KMS-11 (cell line): ENCODE measurements around the gene OVCH2.

Experiments used
- H2AFZ ChIP-seq: fragments of 200-600 bp; sonication (generic); 2 replicates; pipeline ENCODE4 v1.6.1; 2016; ENCODE audit warnings: antibody characterized with exemption, mixed run types, low read depth
- H3K27ac ChIP-seq: fragments of 200-600 bp; sonication (generic); 2 replicates; pipeline ENCODE4 v1.6.1; 2016; ENCODE audit warnings: mild to moderate bottlenecking, mixed run types
- H3K27me3 ChIP-seq: fragments of 200-600 bp; sonication (generic); 2 replicates; pipeline ENCODE4 v1.6.1; 2017; ENCODE audit warnings: mild to moderate bottlenecking, low read depth, mixed run types, moderate library complexity; ENCODE audit not compliant: insufficient read depth
- H3K36me3 ChIP-seq: fragments of 200-600 bp; sonication (generic); 2 replicates; pipeline ENCODE4 v1.6.1; 2017; ENCODE audit warnings: mild to moderate bottlenecking, mixed run types; ENCODE audit not compliant: insufficient read depth
- H3K4me1 ChIP-seq: fragments of 200-600 bp; sonication (generic); 2 replicates; pipeline ENCODE4 v1.6.1; 2016; ENCODE audit warnings: mild to moderate bottlenecking, low read depth, mixed run types; ENCODE audit not compliant: poor library complexity, severe bottlenecking
- H3K4me2 ChIP-seq: fragments of 200-600 bp; sonication (generic); 2 replicates; pipeline ENCODE4 v1.7.0; 2016; ENCODE audit warnings: mild to moderate bottlenecking, mixed run types
- H3K4me3 ChIP-seq: fragments of 200-600 bp; sonication (generic); IDR thresholded peaks from 2 replicates; pipeline ENCODE4 v1.6.1; 2017; ENCODE audit warnings: low read depth, low read length, mixed read lengths; ENCODE audit not compliant: insufficient read depth
- H3K79me2 ChIP-seq: fragments of 200-600 bp; sonication (generic); 2 replicates; pipeline ENCODE4 v1.6.1; 2016; ENCODE audit warnings: low read depth, mixed run types; ENCODE audit not compliant: insufficient read depth
- H3K9ac ChIP-seq: fragments of 200-600 bp; sonication (generic); 2 replicates; pipeline ENCODE4 v1.6.1; 2016; ENCODE audit warnings: mild to moderate bottlenecking, mixed run types
- H4K20me1 ChIP-seq: fragments of 200-600 bp; sonication (generic); 2 replicates; pipeline ENCODE4 v1.6.1; 2016; ENCODE audit warnings: mild to moderate bottlenecking, mixed run types; ENCODE audit not compliant: insufficient read depth
- TF ChIP-seq, protein P1 (sequence below): fragments of 200-600 bp; sonication (generic); conservative IDR thresholded peaks from 2 replicates; pipeline ENCODE4 v1.6.1; 2017; ENCODE audit warnings: low read depth, mild to moderate bottlenecking, antibody characterized with exemption, low read length, moderate library complexity, mixed read lengths

Gene OVCH2

DNA sequence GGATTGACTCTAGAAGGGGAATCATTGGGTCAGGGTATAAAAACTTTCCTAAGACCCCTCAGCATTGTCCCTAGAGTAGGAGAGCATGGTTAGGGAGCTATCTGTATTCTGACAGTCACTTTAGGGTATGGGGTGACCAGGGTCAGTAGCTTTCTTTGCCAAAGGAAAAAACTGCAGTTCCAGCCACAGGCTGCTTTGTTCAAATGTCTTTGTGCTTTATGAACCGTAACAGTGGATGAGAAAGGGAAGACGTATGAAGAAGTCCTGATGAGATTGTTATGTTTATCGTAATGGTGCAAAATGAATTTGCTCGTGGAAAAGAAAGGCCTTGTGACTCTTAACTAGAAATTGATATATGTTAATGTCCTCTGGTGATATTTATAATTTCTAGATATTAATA, 63.0 kb downstream of the OVCH2 start:
- no peaks in the 10 kb centered on the region for H4K20me1 ChIP-seq
- H3K9ac ChIP-seq = no peak overlapping the region
- H3K4me2 ChIP-seq = no peak overlapping the region
- H3K79me2 ChIP-seq = no peaks in the 10 kb centered on the region
- no peak overlapping the region for H3K4me3 ChIP-seq
- no peaks in the 10 kb centered on the region for H3K27me3 ChIP-seq
- no peaks in the 10 kb centered on the region for H3K4me1 ChIP-seq
- H2AFZ ChIP-seq = no peak overlapping the region
- no peak overlapping the region for H3K27ac ChIP-seq
- H3K36me3 ChIP-seq = no peaks in the 10 kb centered on the region
- TF ChIP-seq, protein P1, sequence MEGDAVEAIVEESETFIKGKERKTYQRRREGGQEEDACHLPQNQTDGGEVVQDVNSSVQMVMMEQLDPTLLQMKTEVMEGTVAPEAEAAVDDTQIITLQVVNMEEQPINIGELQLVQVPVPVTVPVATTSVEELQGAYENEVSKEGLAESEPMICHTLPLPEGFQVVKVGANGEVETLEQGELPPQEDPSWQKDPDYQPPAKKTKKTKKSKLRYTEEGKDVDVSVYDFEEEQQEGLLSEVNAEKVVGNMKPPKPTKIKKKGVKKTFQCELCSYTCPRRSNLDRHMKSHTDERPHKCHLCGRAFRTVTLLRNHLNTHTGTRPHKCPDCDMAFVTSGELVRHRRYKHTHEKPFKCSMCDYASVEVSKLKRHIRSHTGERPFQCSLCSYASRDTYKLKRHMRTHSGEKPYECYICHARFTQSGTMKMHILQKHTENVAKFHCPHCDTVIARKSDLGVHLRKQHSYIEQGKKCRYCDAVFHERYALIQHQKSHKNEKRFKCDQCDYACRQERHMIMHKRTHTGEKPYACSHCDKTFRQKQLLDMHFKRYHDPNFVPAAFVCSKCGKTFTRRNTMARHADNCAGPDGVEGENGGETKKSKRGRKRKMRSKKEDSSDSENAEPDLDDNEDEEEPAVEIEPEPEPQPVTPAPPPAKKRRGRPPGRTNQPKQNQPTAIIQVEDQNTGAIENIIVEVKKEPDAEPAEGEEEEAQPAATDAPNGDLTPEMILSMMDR = no peak

- H3K9ac ChIP-seq = no peak overlapping the region
- no peaks in the 10 kb centered on the region for H3K4me1 ChIP-seq
- H3K27me3 ChIP-seq = no peaks in the 10 kb centered on the region
- no peaks in the 10 kb centered on the region for H4K20me1 ChIP-seq
- H3K4me3 ChIP-seq = no peak overlapping the region
- H3K36me3 ChIP-seq = no peaks in the 10 kb centered on the region
- no peak overlapping the region for H2AFZ ChIP-seq
- no peak overlapping the region for H3K4me2 ChIP-seq
- no peaks in the 10 kb centered on the region for H3K79me2 ChIP-seq
- TF ChIP-seq, protein P1 = no peak
- no peak overlapping the region for H3K27ac ChIP-seq
These were observed 63.5 kb downstream of the OVCH2 start for GRCh38 chr11:7642747-7643146.

- Histone ChIP-seq H3K4me1 (no peaks in the 10 kb centered on the region), H3K27me3 (no peaks in the 10 kb centered on the region), H3K36me3 (no peaks in the 10 kb centered on the region), H2AFZ (no peak overlapping the region), H3K27ac (no peak overlapping the region), H3K79me2 (no peaks in the 10 kb centered on the region), H4K20me1 (no peaks in the 10 kb centered on the region), H3K4me3 (no peak overlapping the region), H3K4me2 (no peak overlapping the region), H3K9ac (no peak overlapping the region)
- TF ChIP-seq, protein P1 = no peak
These were observed 65.5 kb downstream of the OVCH2 start for GRCh38 chr11:7640816-7641215.

DNA sequence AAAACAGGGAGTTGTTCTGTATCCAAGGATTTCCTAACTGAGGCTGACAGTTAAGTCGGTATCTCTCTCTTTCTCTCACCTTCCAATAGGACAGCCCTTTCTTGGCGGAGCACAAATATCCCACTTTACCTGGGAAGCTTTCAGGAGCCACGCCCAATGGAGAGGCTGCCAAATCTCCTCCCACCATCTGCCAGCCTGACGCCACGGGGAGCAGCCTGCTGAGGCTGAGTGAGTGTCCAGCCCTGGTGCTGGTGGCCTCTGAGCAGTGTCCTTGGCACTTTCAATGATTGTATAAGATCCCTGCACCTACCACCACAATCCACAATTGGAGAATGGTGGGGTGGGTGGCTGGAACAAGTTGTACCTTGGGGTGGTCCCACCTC, 66.6 kb downstream of the OVCH2 start:
- H3K27ac ChIP-seq = no peak overlapping the region
- no peak overlapping the region for H3K9ac ChIP-seq
- no peak overlapping the region for H3K4me2 ChIP-seq
- no peak overlapping the region for H2AFZ ChIP-seq
- no peak overlapping the region for H3K4me3 ChIP-seq
- no peaks in the 10 kb centered on the region for H4K20me1 ChIP-seq
- TF ChIP-seq, protein P1 = no peak
- no peaks in the 10 kb centered on the region for H3K79me2 ChIP-seq
- no peaks in the 10 kb centered on the region for H3K4me1 ChIP-seq
- no peaks in the 10 kb centered on the region for H3K27me3 ChIP-seq
- no peaks in the 10 kb centered on the region for H3K36me3 ChIP-seq
